BE2C (cell line): Measurements from ENCODE around the gene MND1.
A peak's percentile ranks its signal among the peaks of the same experiment; 100 is the strongest.

Experiments
- DNase-seq: peaks from one replicate; pipeline ENCODE4 v3.0.0-alpha.2; 2020
- H3K27me3 ChIP-seq: fragments of 250-450 bp; sonication (Bioruptor Pico); 2 replicates; pipeline ENCODE4 v1.5.1; 2020; ENCODE audit warnings: mild to moderate bottlenecking
- H3K36me3 ChIP-seq: fragments of 250-450 bp; sonication (Bioruptor Pico); 2 replicates; pipeline ENCODE4 v1.5.1; 2020; ENCODE audit warnings: mild to moderate bottlenecking
- H3K4me1 ChIP-seq: fragments of 250-450 bp; sonication (Bioruptor Pico); 2 replicates; pipeline ENCODE4 v1.5.1; 2020
- H3K4me3 ChIP-seq: 2 replicates; pipeline ENCODE4 v1.5.1; 2011; ENCODE audit warnings: low read depth, low read length
- H3K9me3 ChIP-seq: fragments of 250-450 bp; sonication (Bioruptor Pico); 2 replicates; pipeline ENCODE4 v1.5.1; 2020
- TF ChIP-seq, protein P1 (sequence below): IDR thresholded peaks from 2 replicates; pipeline ENCODE4 v1.5.1; 2012; ENCODE audit warnings: mild to moderate bottlenecking, low read depth, low read length

The MND1 gene

GRCh38 chr4:153348006-153348405, 3.5 kb downstream of the MND1 start:
- peak; percentile 10 for DNase-seq
- Histone ChIP-seq H3K36me3 (no peaks in the 10 kb centered on the region), H3K9me3 (no peaks in the 10 kb centered on the region), H3K4me1 (peaks cover 10% of the 10 kb centered on the region), H3K4me3 (no peak overlapping the region), H3K27me3 (no peaks in the 10 kb centered on the region)
- TF ChIP-seq, protein P1, sequence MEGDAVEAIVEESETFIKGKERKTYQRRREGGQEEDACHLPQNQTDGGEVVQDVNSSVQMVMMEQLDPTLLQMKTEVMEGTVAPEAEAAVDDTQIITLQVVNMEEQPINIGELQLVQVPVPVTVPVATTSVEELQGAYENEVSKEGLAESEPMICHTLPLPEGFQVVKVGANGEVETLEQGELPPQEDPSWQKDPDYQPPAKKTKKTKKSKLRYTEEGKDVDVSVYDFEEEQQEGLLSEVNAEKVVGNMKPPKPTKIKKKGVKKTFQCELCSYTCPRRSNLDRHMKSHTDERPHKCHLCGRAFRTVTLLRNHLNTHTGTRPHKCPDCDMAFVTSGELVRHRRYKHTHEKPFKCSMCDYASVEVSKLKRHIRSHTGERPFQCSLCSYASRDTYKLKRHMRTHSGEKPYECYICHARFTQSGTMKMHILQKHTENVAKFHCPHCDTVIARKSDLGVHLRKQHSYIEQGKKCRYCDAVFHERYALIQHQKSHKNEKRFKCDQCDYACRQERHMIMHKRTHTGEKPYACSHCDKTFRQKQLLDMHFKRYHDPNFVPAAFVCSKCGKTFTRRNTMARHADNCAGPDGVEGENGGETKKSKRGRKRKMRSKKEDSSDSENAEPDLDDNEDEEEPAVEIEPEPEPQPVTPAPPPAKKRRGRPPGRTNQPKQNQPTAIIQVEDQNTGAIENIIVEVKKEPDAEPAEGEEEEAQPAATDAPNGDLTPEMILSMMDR, result no peak

GRCh38 chr4:153349206-153349805, 4.8 kb downstream of the MND1 start:
- H3K27me3 ChIP-seq, result no peaks in the 10 kb centered on the region
- H3K4me1 ChIP-seq, result peaks cover 10% of the 10 kb centered on the region
- no peaks in the 10 kb centered on the region for H3K9me3 ChIP-seq
- no peaks in the 10 kb centered on the region for H3K36me3 ChIP-seq
- no peak overlapping the region for H3K4me3 ChIP-seq
- TF ChIP-seq, protein P1, result no peak
- no peak for DNase-seq

DNA sequence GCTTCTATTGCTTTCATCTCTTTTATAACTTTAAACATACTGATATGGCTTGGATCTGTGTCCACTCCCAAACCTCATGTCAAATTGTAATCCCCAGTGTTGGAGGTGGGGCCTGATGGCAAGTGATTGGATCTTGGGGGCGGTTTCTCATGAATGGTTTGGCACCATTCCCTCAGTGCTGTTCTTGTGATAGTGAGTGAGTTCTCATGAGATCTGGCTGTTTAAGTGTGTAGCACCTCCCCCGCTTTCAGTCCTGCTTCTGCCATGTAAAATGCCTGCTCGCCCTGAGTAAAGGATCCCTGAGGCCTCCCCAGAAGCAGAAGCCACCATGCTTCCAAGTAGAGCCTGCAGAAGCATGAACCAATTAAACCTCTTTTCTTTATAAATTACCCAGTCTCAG, 17.7 kb downstream of the MND1 start:
- Histone ChIP-seq H3K4me1 (peaks cover 3% of the 10 kb centered on the region; the same call in 1 of the 2 replicates), H3K36me3 (no peaks in the 10 kb centered on the region), H3K27me3 (no peaks in the 10 kb centered on the region), H3K4me3 (no peak overlapping the region), H3K9me3 (no peaks in the 10 kb centered on the region)
- TF ChIP-seq, protein P1, result no peak
- peak; percentile 85 for DNase-seq

GRCh38 chr4:153364061-153364460, 19.6 kb downstream of the MND1 start:
- Histone ChIP-seq H3K9me3 (no peaks in the 10 kb centered on the region), H3K4me3 (no peak overlapping the region), H3K4me1 (peaks cover 3% of the 10 kb centered on the region; the same call in 1 of the 2 replicates), H3K27me3 (no peaks in the 10 kb centered on the region), H3K36me3 (peaks cover 6% of the 10 kb centered on the region; the same call in 1 of the 2 replicates)
- TF ChIP-seq, protein P1, result no peak
- no peak for DNase-seq

- no peak overlapping the region for H3K4me3 ChIP-seq
- peaks cover 9% of the 10 kb centered on the region for H3K36me3 ChIP-seq
Measured at GRCh38 chr4:153365003-153365402, 20.5 kb downstream of the MND1 start.

GRCh38 chr4:153366486-153366885, 22.0 kb downstream of the MND1 start:
- DNase-seq, result no peak
- H3K4me3 ChIP-seq, result no peak overlapping the region
- no peaks in the 10 kb centered on the region for H3K27me3 ChIP-seq
- TF ChIP-seq, protein P1, result no peak
- no peaks in the 10 kb centered on the region for H3K9me3 ChIP-seq
- peaks cover 3% of the 10 kb centered on the region; the same call in 1 of the 2 replicates for H3K4me1 ChIP-seq
- H3K36me3 ChIP-seq, result peaks cover 14% of the 10 kb centered on the region

More at GRCh38 chr4:153365003-153365402, 20.5 kb downstream of the MND1 start:
- TF ChIP-seq, protein P1, result no peak
- H3K4me1 ChIP-seq, result peaks cover 3% of the 10 kb centered on the region; the same call in 1 of the 2 replicates
- no peaks in the 10 kb centered on the region for H3K9me3 ChIP-seq
- DNase-seq, result no peak
- no peaks in the 10 kb centered on the region for H3K27me3 ChIP-seq
